KMS-11 (cell line): Measurements from ENCODE around the gene NCF2.

Source experiments
- H2AFZ ChIP-seq: fragments of 200-600 bp; sonication (generic); 2 replicates; pipeline ENCODE4 v1.6.1; 2016; ENCODE audit warnings: antibody characterized with exemption, mixed run types, low read depth
- H3K27ac ChIP-seq: fragments of 200-600 bp; sonication (generic); 2 replicates; pipeline ENCODE4 v1.6.1; 2016; ENCODE audit warnings: mild to moderate bottlenecking, mixed run types
- H3K27me3 ChIP-seq: fragments of 200-600 bp; sonication (generic); 2 replicates; pipeline ENCODE4 v1.6.1; 2017; ENCODE audit warnings: mild to moderate bottlenecking, low read depth, mixed run types, moderate library complexity; ENCODE audit not compliant: insufficient read depth
- H3K36me3 ChIP-seq: fragments of 200-600 bp; sonication (generic); 2 replicates; pipeline ENCODE4 v1.6.1; 2017; ENCODE audit warnings: mild to moderate bottlenecking, mixed run types; ENCODE audit not compliant: insufficient read depth
- H3K4me1 ChIP-seq: fragments of 200-600 bp; sonication (generic); 2 replicates; pipeline ENCODE4 v1.6.1; 2016; ENCODE audit warnings: mild to moderate bottlenecking, low read depth, mixed run types; ENCODE audit not compliant: poor library complexity, severe bottlenecking
- H3K4me2 ChIP-seq: fragments of 200-600 bp; sonication (generic); 2 replicates; pipeline ENCODE4 v1.7.0; 2016; ENCODE audit warnings: mild to moderate bottlenecking, mixed run types
- H3K4me3 ChIP-seq: fragments of 200-600 bp; sonication (generic); IDR thresholded peaks from 2 replicates; pipeline ENCODE4 v1.6.1; 2017; ENCODE audit warnings: low read depth, low read length, mixed read lengths; ENCODE audit not compliant: insufficient read depth
- H3K79me2 ChIP-seq: fragments of 200-600 bp; sonication (generic); 2 replicates; pipeline ENCODE4 v1.6.1; 2016; ENCODE audit warnings: low read depth, mixed run types; ENCODE audit not compliant: insufficient read depth
- H3K9ac ChIP-seq: fragments of 200-600 bp; sonication (generic); 2 replicates; pipeline ENCODE4 v1.6.1; 2016; ENCODE audit warnings: mild to moderate bottlenecking, mixed run types
- H4K20me1 ChIP-seq: fragments of 200-600 bp; sonication (generic); 2 replicates; pipeline ENCODE4 v1.6.1; 2016; ENCODE audit warnings: mild to moderate bottlenecking, mixed run types; ENCODE audit not compliant: insufficient read depth
- CTCF ChIP-seq: fragments of 200-600 bp; sonication (generic); conservative IDR thresholded peaks from 2 replicates; pipeline ENCODE4 v1.6.1; 2017; ENCODE audit warnings: low read depth, mild to moderate bottlenecking, antibody characterized with exemption, low read length, moderate library complexity, mixed read lengths

NCF2 gene

DNA sequence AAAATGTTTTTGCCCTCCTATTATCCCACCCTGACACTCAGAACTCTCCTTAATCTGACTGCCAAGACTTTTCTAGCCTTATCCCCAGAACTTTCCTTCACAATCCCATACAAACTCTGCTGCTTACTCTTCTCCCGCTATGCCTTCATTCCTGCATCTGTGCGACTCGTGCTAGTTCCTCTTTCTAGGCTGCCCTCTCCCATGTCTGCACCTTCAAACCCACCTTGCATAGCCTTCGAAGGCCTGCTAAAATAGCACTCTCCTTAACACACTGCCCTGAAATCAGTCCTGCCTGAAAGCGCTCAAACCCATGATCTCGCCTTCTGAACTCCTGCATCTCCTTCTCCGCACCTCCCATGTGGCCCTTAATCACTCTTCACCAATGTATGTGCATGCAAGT, 2.5 kb upstream of the NCF2 start:
- Histone ChIP-seq H2AFZ (no peak overlapping the region), H3K4me3 (no peak overlapping the region), H3K27ac (no peak overlapping the region), H3K27me3 (no peaks in the 10 kb centered on the region), H3K4me2 (no peak overlapping the region), H3K36me3 (no peaks in the 10 kb centered on the region), H3K4me1 (no peaks in the 10 kb centered on the region), H4K20me1 (no peaks in the 10 kb centered on the region), H3K79me2 (no peaks in the 10 kb centered on the region), H3K9ac (no peak overlapping the region)
- no peak for TF ChIP-seq CTCF

DNA sequence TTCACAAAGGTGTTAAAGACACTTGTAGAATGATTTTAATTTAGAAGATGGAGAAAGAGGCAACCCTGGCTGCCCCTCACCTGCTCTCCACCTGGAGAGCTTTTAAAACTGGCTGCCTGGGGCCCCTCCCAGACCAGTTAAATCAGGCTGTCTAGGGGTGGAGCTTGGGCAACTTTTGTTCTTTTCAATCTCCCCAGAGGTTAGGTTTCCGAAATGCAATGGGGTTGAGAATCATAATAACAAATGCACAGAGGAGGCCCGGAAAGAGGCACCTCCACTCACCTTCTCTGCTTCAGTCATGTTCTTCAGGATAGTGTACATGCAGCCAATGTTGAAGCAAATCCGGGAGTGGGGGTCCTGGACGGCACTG, 400 bp downstream of the NCF2 start:
- Histone ChIP-seq H2AFZ (no peak overlapping the region), H3K9ac (no peak overlapping the region), H3K79me2 (no peaks in the 10 kb centered on the region)

DNA sequence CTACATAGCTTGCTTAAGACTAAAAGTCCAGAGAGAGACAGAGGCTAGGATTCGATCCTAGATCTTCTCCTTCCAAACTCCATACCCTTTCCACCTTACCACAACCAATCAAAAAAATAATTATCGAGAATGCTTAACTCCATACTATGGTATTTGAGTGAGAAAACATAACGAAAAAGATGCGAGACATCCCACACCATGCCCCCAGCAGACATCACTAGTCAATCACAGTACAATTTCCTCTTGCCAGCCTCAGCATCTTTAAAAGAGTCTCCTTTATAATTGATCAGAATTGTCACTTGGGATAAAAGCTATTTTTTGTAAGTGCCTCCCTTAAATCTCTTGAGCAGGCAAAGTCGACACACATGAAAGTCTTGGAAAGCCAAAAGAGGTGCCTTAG, 875 bp downstream of the NCF2 start:
- no peaks in the 10 kb centered on the region for H3K27me3 ChIP-seq
- no peak overlapping the region for H3K27ac ChIP-seq
- TF ChIP-seq CTCF, result no peak
- no peaks in the 10 kb centered on the region for H4K20me1 ChIP-seq
- H3K36me3 ChIP-seq, result no peaks in the 10 kb centered on the region
- no peaks in the 10 kb centered on the region for H3K4me1 ChIP-seq
- no peak overlapping the region for H3K4me2 ChIP-seq
- H3K79me2 ChIP-seq, result no peaks in the 10 kb centered on the region
- H3K4me3 ChIP-seq, result no peak overlapping the region
- no peak overlapping the region for H3K9ac ChIP-seq
- H2AFZ ChIP-seq, result no peak overlapping the region

More for the DNA sequence above, 400 bp downstream of the NCF2 start:
- Histone ChIP-seq H3K4me2 (no peak overlapping the region), H3K4me3 (no peak overlapping the region), H3K27me3 (no peaks in the 10 kb centered on the region), H4K20me1 (no peaks in the 10 kb centered on the region), H3K27ac (no peak overlapping the region), H3K4me1 (no peaks in the 10 kb centered on the region), H3K36me3 (no peaks in the 10 kb centered on the region)
- no peak for TF ChIP-seq CTCF

DNA sequence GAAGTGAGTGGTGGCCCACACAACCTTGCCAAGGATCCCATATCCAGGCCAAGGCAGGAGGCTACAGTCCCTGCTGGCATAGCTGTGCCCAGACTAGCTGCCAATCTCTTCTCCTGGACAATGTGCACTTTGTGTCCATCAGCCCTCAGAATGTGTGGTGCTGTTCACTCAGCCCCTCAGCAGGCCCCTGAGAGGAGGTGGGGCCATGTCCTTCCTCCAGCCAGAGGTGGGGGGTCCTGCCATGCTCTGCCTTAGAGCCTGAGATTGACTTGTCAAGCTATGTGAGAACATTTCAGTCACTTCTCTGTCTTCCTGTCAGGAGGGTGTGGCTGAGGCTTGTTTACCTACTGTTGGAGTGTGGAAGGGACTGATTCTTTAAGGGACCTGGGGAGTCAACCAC, 1.4 kb downstream of the NCF2 start:
- Histone ChIP-seq H3K4me3 (no peak overlapping the region), H3K27ac (no peak overlapping the region), H3K4me1 (no peaks in the 10 kb centered on the region), H3K36me3 (no peaks in the 10 kb centered on the region), H3K27me3 (no peaks in the 10 kb centered on the region), H2AFZ (no peak overlapping the region), H4K20me1 (no peaks in the 10 kb centered on the region), H3K4me2 (no peak overlapping the region), H3K79me2 (no peaks in the 10 kb centered on the region), H3K9ac (no peak overlapping the region)
- no peak for TF ChIP-seq CTCF

DNA sequence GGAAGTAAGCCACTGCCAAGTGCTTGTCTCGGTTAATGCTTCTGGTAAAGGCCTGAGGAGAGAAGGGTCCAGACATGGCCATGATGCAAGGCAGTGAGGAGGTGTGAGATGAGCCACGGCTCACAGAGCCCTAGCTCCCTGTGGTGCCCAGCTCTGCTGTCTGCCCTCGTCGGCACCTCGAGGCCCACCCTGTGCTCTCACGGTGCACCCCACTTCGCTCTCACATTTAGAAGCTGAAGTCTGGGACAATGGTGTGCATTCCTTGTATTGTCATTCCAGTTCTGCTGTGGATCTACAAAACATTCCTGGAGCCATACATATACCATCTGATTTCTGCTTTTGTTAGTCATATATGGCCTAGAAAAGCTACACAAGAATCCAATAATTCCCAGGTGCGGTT, 3.3 kb downstream of the NCF2 start:
- no peaks in the 10 kb centered on the region for H3K4me1 ChIP-seq
- H3K27me3 ChIP-seq, result no peaks in the 10 kb centered on the region
- H3K4me3 ChIP-seq, result no peak overlapping the region
- H3K27ac ChIP-seq, result no peak overlapping the region
- no peak overlapping the region for H3K4me2 ChIP-seq
- no peaks in the 10 kb centered on the region for H3K36me3 ChIP-seq
- no peak for TF ChIP-seq CTCF
- no peak overlapping the region for H3K9ac ChIP-seq
- no peak overlapping the region for H2AFZ ChIP-seq
- no peaks in the 10 kb centered on the region for H4K20me1 ChIP-seq
- H3K79me2 ChIP-seq, result no peaks in the 10 kb centered on the region
